Osteoblast (primary cell): ENCODE results near the gene BMP10. TPM values are rescaled to one million over a fixed set of nuclear protein-coding genes. Genes with fewer than 3 reads are reported as not detected.

Experiments
- DNase-seq: peaks from one replicate; pipeline ENCODE4 v3.0.0; 2011; ENCODE audit warnings: low spot score, mixed read lengths; ENCODE audit not compliant: insufficient read length; ENCODE audit errors: missing footprints
- H2AFZ ChIP-seq: 2 replicates; pipeline ENCODE4 v1.6.0; 2011; ENCODE audit warnings: mild to moderate bottlenecking, low read length
- H3K27ac ChIP-seq: 2 replicates; pipeline ENCODE4 v1.5.1; 2011; ENCODE audit warnings: mild to moderate bottlenecking, low read depth, low read length, moderate library complexity
- H3K27me3 ChIP-seq: 2 replicates; pipeline ENCODE4 v1.6.0; 2012; ENCODE audit warnings: mild to moderate bottlenecking, control low read depth, inconsistent platforms, low read length, moderate library complexity; ENCODE audit not compliant: insufficient read depth
- H3K36me3 ChIP-seq: 2 replicates; pipeline ENCODE4 v1.5.1; 2011; ENCODE audit warnings: mild to moderate bottlenecking, low read length, control low read depth, moderate library complexity; ENCODE audit not compliant: insufficient read depth
- H3K4me1 ChIP-seq: 2 replicates; pipeline ENCODE4 v1.5.1; 2011; ENCODE audit warnings: mild to moderate bottlenecking, low read length, control low read depth, moderate library complexity; ENCODE audit not compliant: insufficient read depth
- H3K4me2 ChIP-seq: 2 replicates; pipeline ENCODE4 v1.6.0; 2011; ENCODE audit warnings: mild to moderate bottlenecking, low read length; ENCODE audit not compliant: insufficient read depth
- H3K4me3 ChIP-seq: fragments of 200-600 bp; sonication (generic); 3 replicates; pipeline ENCODE4 v1.5.1; 2012; ENCODE audit warnings: mild to moderate bottlenecking, low read length, inconsistent platforms; ENCODE audit not compliant: insufficient read depth
- H3K79me2 ChIP-seq: 2 replicates; pipeline ENCODE4 v1.6.0; 2012; ENCODE audit warnings: mild to moderate bottlenecking, low read length, control low read depth, inconsistent platforms; ENCODE audit not compliant: insufficient read depth
- H3K9me3 ChIP-seq: 2 replicates; pipeline ENCODE4 v1.5.1; 2011; ENCODE audit warnings: low read depth, low read length, control low read depth
- H4K20me1 ChIP-seq: 2 replicates; pipeline ENCODE4 v1.6.0; 2012; ENCODE audit warnings: mild to moderate bottlenecking, low read length, control low read depth; ENCODE audit not compliant: insufficient read depth
- total RNA-seq: library from RNA; depleted of rRNA; stranded (reverse); fragments of >200 nt; gene quantifications from 2 replicates; pipeline ENCODE4 v1.2.3, GENCODE V29; 2012
- TF ChIP-seq, protein P1 (sequence below): IDR thresholded peaks from 2 replicates; pipeline ENCODE4 v1.5.1; 2011; ENCODE audit warnings: mild to moderate bottlenecking, low read depth, low read length, moderate library complexity; ENCODE audit errors: extremely low read depth

Gene BMP10
- total RNA-seq, 1 donor = not detected

DNA sequence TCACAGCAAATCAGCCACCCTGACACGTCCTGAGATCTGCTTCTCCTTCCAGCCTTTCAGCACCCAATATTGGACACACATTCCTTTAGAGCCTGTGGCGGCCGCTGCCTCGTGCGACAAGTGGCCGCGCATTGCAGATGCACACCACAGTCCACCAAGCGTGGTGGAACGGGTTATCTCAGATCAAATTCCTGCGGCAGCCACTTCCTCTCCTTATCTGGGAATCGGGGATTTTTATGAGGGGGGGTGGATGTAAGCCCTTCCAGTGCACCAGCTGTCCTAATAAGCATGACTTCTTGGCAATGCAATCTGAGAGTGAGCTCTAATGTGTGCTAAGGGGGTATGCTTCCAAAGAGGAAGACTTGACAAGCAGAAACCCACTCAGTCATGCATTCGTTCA lies 18.3 kb upstream of the BMP10 start:
- Histone ChIP-seq H3K9me3 (no peaks in the 10 kb centered on the region), H3K27ac (no peak overlapping the region), H3K27me3 (no peaks in the 10 kb centered on the region), H2AFZ (no peak overlapping the region), H4K20me1 (no peaks in the 10 kb centered on the region), H3K4me2 (no peak overlapping the region), H3K4me1 (no peaks in the 10 kb centered on the region), H3K4me3 (no peak overlapping the region), H3K79me2 (no peaks in the 10 kb centered on the region), H3K36me3 (no peaks in the 10 kb centered on the region)
- TF ChIP-seq, protein P1, sequence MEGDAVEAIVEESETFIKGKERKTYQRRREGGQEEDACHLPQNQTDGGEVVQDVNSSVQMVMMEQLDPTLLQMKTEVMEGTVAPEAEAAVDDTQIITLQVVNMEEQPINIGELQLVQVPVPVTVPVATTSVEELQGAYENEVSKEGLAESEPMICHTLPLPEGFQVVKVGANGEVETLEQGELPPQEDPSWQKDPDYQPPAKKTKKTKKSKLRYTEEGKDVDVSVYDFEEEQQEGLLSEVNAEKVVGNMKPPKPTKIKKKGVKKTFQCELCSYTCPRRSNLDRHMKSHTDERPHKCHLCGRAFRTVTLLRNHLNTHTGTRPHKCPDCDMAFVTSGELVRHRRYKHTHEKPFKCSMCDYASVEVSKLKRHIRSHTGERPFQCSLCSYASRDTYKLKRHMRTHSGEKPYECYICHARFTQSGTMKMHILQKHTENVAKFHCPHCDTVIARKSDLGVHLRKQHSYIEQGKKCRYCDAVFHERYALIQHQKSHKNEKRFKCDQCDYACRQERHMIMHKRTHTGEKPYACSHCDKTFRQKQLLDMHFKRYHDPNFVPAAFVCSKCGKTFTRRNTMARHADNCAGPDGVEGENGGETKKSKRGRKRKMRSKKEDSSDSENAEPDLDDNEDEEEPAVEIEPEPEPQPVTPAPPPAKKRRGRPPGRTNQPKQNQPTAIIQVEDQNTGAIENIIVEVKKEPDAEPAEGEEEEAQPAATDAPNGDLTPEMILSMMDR = no peak
- no peak for DNase-seq

DNA sequence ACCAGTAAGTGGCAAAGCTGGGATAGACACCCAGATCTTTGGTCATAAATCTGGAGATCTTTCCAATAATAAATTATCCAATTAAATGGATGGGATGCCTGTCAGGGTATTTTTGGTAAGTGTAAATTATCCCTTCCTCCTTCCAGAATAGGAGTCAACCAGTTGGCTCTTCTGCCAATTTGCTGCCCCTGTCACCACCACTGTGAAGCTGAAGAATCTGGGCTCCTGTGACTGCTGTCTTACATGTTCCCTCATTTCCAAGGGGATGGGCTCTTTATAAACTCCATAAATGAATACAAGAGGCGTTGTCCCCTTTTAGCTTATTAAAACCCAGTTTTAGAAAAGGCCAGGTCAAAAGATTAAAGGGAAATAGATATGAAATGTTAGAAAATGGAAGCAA lies 17.8 kb upstream of the BMP10 start:
- Histone ChIP-seq H3K27me3 (no peaks in the 10 kb centered on the region), H3K4me2 (no peak overlapping the region), H3K9me3 (no peaks in the 10 kb centered on the region), H3K36me3 (no peaks in the 10 kb centered on the region), H4K20me1 (no peaks in the 10 kb centered on the region), H3K4me1 (no peaks in the 10 kb centered on the region), H3K27ac (no peak overlapping the region), H3K79me2 (no peaks in the 10 kb centered on the region), H2AFZ (no peak overlapping the region), H3K4me3 (no peak overlapping the region)
- DNase-seq = no peak
- TF ChIP-seq, protein P1 = no peak

DNA sequence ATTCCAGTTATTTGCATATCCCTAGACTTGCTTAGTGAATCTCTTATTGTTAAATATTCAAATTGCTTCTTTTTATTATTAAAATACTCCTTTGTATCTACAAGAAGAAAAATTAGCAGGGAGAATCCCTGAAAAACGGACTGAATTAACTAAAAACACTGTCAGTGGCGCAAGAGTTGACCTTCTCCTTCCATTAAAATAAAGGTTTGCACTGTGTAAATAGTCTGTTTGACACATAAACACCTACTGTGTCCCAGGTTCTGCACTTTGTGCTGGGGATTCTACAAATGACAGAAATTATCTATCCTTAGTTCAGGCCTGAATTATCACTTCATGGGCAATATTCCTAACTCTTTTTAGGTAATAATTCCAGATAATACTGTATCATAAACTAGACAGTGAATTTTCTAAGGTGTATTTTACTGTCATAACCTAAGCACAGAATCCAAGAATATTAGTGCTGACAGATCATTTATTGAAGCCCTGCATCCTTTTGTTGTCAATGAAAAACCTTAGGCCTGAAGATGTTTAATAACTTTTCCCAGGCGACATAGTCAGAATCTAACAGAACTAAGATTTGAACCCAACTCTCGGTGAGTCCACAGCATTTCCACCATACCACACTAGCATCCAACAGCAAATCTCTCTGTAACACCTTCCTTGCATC lies 17.0 kb upstream of the BMP10 start:
- DNase-seq = no peak
- H2AFZ ChIP-seq = no peak overlapping the region
- no peaks in the 10 kb centered on the region for H4K20me1 ChIP-seq
- peaks cover 4% of the 10 kb centered on the region for H3K27me3 ChIP-seq
- no peak overlapping the region for H3K4me2 ChIP-seq
- H3K4me3 ChIP-seq = no peak overlapping the region
- no peaks in the 10 kb centered on the region for H3K9me3 ChIP-seq
- no peaks in the 10 kb centered on the region for H3K4me1 ChIP-seq
- H3K36me3 ChIP-seq = no peaks in the 10 kb centered on the region
- TF ChIP-seq, protein P1 = no peak
- no peaks in the 10 kb centered on the region for H3K79me2 ChIP-seq
- H3K27ac ChIP-seq = no peak overlapping the region

DNA sequence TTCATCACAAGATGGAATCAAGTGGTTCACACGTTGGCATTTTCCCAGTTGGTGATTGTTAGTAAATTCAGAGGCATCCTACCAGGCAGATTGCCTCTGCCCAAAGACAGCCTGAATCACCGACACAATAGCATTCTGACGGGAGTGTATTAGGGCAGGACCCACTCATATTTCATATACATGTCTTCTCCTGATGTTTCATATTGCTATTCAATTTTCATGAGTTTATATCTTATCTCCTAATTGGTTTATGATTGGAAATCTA lies 14.5 kb upstream of the BMP10 start:
- H3K79me2 ChIP-seq = no peaks in the 10 kb centered on the region
- no peak overlapping the region for H3K4me3 ChIP-seq
- no peak overlapping the region for H2AFZ ChIP-seq
- no peaks in the 10 kb centered on the region for H4K20me1 ChIP-seq
- H3K4me2 ChIP-seq = no peak overlapping the region
- no peaks in the 10 kb centered on the region for H3K4me1 ChIP-seq
- H3K36me3 ChIP-seq = no peaks in the 10 kb centered on the region
- no peak for DNase-seq
- H3K9me3 ChIP-seq = no peaks in the 10 kb centered on the region
- TF ChIP-seq, protein P1 = no peak
- no peak overlapping the region for H3K27ac ChIP-seq
- H3K27me3 ChIP-seq = peaks cover 8% of the 10 kb centered on the region
